ENCODE measurements around the gene IQCK. TPM values are rescaled to one million over a fixed set of nuclear protein-coding genes. Genes with fewer than 3 reads are reported as not detected.

The IQCK gene
- total and polyA plus RNA-seq, 2 donors (not counting 3 experiments of a cell fraction or from before 2014, with no cell fraction given), result 17.2 to 18.1 TPM

DNA sequence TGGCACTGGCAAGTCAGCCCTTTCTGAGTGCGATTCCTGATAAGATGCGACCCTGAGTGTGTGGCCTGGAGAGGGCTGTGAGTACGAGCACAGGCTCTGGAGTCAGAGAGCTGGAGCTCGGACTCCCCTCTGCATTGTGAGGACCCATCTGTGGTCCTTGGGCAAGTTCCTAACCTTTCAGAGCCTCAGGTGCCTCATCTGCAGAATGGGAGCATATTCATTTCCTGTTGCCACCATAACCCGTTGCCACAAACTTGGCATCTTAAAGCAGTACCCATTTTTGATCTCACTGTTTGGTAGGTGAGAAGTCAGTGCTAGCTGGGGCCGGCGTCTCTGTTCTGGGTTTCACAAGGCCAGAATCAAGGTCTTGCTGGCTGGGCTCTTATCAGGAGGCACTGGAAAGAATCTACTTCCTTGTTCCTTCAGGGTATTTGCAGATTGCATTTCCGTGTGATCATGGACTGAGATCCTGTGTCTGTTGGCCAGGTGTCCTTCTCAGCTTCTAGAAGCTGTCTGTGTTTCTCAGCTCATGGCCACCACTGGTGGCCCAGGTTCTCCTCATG, 20.2 kb upstream of the IQCK start:
- Histone ChIP-seq H4K20me1 (replicated peaks; ENCODE audit: control insufficient read depth, extremely low read depth, insufficient read depth, low read length) (no peaks in the 10 kb centered on the region), H3K36me3 (ENCODE audit: control insufficient read depth in 2 of 2, extremely low read depth in 1 of 2, insufficient read depth in 2 of 2, low read length in 2 of 2) (peaks cover 4 to 14% of the 10 kb centered on the region in 2 experiments), H3K4me1 (ENCODE audit: control insufficient read depth, extremely low read depth, insufficient read depth, low read length) (peaks cover 17% of the 10 kb centered on the region), H3K79me2 (ENCODE audit: control insufficient read depth, insufficient read depth, low read length) (no peaks in the 10 kb centered on the region), H3K9me3 (replicated peaks; ENCODE audit: control insufficient read depth, insufficient read depth, low read length) (no peaks in the 10 kb centered on the region), H3K27ac (ENCODE audit: insufficient read depth, low read depth, low read length) (no peak overlapping the region), H3K9ac (replicated peaks; ENCODE audit: extremely low read depth, insufficient read depth, low read length) (no peak overlapping the region), H3K27me3 (ENCODE audit: control insufficient read depth in 2 of 2, insufficient read depth in 2 of 2, low read length in 2 of 2) (no peaks in the 10 kb centered on the region), H3K9me1 (replicated peaks; ENCODE audit: control insufficient read depth, extremely low read depth, insufficient read depth, low read length) (no peaks in the 10 kb centered on the region), H3K4me2 (ENCODE audit: insufficient read depth, low read length) (no peak overlapping the region), H2AFZ (ENCODE audit: low read depth, low read length) (no peak overlapping the region), H3K4me3 (replicated peaks in 1 of 3; ENCODE audit: insufficient read depth in 1 of 3, low read depth in 1 of 3, low read length in 3 of 3) (no peak overlapping the region)
- intact Hi-C loops (cut with micrococcal nuclease) (loop anchor here (10.0 kb wide), 1 partner anchor 93 kb away; no protein-coding TSS in a partner anchor), dilution Hi-C loops (cut with MboI; ENCODE audit: extremely low pct_ligation_motif_present, low sequenced_read_pairs) (no loop called here)
- CTCF ChIA-PET, result no interaction called here
- POLR2A ChIA-PET, result no interaction called here
- FAIRE-seq, result no peak
- no peak for TF ChIP-seq MYC (IDR thresholded peaks at IDR 0.05; ENCODE audit: low read depth, low read length)
- TF ChIP-seq, protein P1, sequence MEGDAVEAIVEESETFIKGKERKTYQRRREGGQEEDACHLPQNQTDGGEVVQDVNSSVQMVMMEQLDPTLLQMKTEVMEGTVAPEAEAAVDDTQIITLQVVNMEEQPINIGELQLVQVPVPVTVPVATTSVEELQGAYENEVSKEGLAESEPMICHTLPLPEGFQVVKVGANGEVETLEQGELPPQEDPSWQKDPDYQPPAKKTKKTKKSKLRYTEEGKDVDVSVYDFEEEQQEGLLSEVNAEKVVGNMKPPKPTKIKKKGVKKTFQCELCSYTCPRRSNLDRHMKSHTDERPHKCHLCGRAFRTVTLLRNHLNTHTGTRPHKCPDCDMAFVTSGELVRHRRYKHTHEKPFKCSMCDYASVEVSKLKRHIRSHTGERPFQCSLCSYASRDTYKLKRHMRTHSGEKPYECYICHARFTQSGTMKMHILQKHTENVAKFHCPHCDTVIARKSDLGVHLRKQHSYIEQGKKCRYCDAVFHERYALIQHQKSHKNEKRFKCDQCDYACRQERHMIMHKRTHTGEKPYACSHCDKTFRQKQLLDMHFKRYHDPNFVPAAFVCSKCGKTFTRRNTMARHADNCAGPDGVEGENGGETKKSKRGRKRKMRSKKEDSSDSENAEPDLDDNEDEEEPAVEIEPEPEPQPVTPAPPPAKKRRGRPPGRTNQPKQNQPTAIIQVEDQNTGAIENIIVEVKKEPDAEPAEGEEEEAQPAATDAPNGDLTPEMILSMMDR (IDR thresholded peaks at IDR 0.05; ENCODE audit: extremely low read depth in 1 of 2, insufficient read depth in 1 of 2, low read depth in 1 of 2, low read length in 2 of 2), result no peak
- no peak for TF ChIP-seq GATA2 (IDR thresholded peaks at IDR 0.05; ENCODE audit: insufficient read depth, insufficient read length, low read depth, low read length)
- no peak for TF ChIP-seq EZH2 (IDR thresholded peaks at IDR 0.05; ENCODE audit: borderline replicate concordance, low read depth, low read length, severe bottlenecking)
- TF ChIP-seq FOS (IDR thresholded peaks at IDR 0.05; ENCODE audit: borderline replicate concordance, insufficient read depth, low read length), result no peak
- BruUV-seq (replicated peaks), result no TSS peak
- no peak for DNase-seq (ENCODE audit: low read depth, low spot score)

Data from endothelial cell of umbilical vein (primary cell).